Renal cortex interstitium (tissue), 11 donors: ENCODE data around the gene ITFG1. TPM values are rescaled to one million over a fixed set of nuclear protein-coding genes. Genes with fewer than 3 reads are reported as not detected.
"Not testable (repeated sequence)": the region's sequence is repeated elsewhere in the genome, so short reads cannot be mapped to it uniquely, and the experiment has no call there.

ENCODE experiments used
- DNase-seq, 11 donors: peaks; one replicate each; pipeline ENCODE4 v3.0.0-alpha.2; 2013; ENCODE audit warnings: low read depth in 9 of 11, low spot score in 4 of 11; ENCODE audit errors: extremely low read depth in 1 of 11
- polyA plus RNA-seq, 3 donors: library from polyadenylated mRNA; unstranded; fragments of 120-200 nt; gene quantifications; one replicate each; pipeline ENCODE4 v1.2.1, GENCODE V29; 2013; ENCODE audit not compliant: insufficient read length in 3 of 3

ITFG1 gene
- polyA plus RNA-seq, 3 donors: 98.9 to 129 (median 107) TPM

DNA sequence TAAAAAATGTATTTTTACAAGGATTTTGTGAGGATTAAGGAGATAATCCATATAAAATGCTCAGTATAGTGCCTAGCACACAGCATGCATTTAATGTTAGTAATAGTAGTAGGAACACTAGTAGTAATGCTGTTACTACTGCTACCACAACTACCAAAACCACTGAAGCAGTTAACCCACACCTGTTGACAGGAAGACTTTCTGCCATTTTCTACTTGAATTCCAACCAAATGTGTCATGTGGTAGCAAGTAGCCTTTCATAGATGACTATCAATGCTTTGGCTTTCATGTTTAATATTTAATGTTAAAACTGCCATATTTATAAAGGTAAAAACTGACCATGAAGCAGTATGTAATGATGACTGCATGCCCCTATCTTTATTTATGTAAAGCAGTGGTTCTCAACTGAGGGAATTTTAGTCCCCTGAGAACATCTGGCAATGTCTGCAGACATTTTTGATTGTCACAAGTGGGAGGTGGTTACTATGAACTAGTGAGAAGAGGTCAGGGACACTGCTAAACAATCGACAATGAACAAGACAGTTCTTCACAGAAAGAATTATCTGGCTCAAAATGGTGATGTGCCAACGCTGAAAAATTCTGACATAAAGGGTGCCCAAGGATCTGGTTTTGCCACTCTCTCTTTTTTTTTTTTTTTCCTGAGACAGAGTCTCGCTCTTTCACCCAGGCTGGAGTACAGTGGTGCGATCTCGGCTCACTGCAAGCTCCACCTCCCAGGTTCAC, 89.4 kb downstream of the ITFG1 start:
- no peak for DNase-seq

- DNase-seq: no peak
Measured at GRCh38 chr16:47370536-47370935, 90.3 kb downstream of the ITFG1 start.

- no peak for DNase-seq
Measured at GRCh38 chr16:47366228-47366627, 94.6 kb downstream of the ITFG1 start.

GRCh38 chr16:47363761-47364160, 97.1 kb downstream of the ITFG1 start:
- DNase-seq: no peak

GRCh38 chr16:47359478-47359877, 101.4 kb downstream of the ITFG1 start:
- DNase-seq: peak in 1 of 11 donors; percentile 3

- no peak for DNase-seq
Measured at GRCh38 chr16:47358816-47359215, 102.0 kb downstream of the ITFG1 start.

DNA sequence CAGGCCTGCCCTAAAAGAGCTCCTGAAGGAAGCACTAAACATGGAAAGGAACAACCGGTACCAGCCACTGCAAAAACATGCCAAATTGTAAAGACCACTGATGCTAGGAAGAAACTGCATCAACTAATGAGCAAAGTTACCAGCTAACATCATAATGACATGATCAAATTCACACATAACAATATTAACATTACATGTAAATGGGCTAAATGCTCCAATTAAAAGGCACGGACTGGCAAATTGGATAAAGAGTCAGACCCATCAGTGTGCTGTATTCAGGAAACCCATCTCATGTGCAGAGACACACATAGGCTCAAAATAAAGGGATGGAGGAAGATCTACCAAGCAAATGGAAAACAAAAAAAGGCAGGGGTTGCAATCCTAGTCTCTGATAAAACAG, 111.8 kb downstream of the ITFG1 start:
- DNase-seq: not testable (repeated sequence)

GRCh38 chr16:47347021-47347696, 113.7 kb downstream of the ITFG1 start:
- DNase-seq: not testable (repeated sequence)

GRCh38 chr16:47342055-47342454, 118.8 kb downstream of the ITFG1 start:
- DNase-seq: no peak

GRCh38 chr16:47330562-47330961, 130.3 kb downstream of the ITFG1 start:
- DNase-seq: not testable (repeated sequence)

GRCh38 chr16:47324309-47324708, 136.6 kb downstream of the ITFG1 start:
- not testable (repeated sequence) for DNase-seq

GRCh38 chr16:47323241-47323640, 137.6 kb downstream of the ITFG1 start:
- no peak for DNase-seq

DNA sequence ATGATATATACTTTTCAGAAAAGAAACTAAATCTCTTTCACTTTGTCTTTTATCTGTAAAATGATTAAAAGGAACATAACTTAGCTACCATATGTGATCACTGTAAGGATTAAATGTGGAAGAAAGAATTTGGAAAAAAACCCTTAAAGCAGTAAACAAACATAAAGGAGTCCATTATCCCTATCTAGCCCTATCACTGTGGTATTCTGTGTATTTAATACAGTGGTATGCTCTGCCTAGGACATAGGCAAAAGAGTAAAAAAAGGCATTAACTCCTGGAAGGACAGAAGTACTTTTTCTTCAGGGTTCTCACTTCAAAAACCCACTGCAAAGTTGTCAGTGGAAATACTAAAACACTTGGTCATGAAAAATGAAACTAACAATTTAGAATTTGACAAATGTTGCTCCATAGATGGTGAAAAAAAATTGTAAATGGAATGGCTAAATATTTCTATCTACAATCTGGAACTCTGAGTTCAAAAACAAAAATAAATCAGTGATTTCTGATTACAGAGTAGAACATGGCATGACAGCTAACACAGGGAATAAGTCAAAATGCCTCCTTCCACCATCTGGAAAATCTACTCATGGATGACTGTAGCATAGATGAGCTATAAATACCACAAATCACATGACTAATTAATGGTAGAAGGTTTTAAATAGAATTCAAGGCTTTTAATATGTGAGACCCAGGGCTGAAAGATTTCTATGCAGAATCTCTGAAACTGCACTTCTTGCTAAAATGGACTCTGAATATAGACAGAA, 140.1 kb downstream of the ITFG1 start:
- DNase-seq: no peak

DNA sequence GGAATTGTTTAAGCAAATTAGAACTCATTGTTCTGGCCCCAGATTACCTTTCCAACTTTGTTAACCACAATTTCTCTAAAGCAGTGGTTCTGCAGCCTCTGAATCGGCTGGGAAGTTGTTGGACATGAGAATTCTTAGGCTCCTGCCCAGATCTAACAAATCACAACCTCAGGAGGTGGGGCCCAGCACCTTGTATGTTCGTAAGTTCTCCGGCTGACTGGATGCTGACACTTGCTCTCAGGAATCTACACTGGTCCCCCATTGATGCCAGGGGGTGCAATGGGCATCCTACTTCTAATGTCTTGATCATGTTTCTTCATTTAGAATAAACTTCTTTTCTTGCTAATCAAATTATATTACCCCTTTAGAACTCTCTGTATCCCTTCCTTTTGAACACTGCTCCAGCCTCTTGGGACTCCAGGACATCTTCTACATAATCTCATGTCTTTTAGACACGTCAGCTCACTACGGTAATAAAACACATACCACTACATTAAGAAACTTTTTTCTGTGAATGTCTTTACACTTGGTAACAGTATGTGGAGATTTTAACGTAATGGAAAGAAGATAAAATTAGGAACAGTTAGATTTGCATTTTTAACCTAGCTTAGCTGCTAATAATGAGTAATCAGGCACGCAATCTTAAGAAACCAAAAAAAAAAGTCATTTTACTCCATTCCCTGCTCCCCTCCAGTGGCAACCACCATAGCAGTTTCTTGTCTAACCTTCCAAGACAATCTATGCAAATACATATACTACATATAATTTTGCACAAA, 143.2 kb downstream of the ITFG1 start:
- DNase-seq: no peak

DNA sequence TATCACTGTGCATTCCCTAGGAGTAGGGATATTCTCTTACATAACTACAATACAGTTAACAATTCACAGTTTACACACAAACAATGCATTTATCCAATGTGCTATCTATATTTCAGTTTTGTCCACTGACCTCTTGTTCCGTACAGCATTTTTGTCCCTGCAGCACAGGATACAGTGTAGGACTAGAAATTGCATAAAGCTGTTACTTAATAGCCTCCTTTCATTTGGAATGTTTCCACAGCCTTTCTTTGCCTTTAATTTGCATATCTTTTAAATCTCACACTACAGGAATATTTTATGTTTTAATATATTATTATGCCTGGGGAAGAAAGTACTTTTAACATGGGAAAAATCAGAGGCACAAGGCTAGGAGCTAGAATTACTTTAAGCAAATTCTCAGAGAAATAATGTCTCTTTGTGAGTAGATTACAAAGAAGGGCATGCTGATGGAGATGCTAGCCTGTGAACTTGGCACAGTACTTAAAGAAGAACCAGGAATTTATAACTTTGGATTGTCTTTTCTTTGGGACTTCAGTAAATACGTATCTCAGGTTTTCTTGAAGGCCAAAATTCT, 144.3 kb downstream of the ITFG1 start:
- peak in 1 of 11 donors; percentile 3 for DNase-seq

GRCh38 chr16:47311738-47312505, 148.9 kb downstream of the ITFG1 start:
- no peak for DNase-seq

GRCh38 chr16:47310792-47311211, 150.1 kb downstream of the ITFG1 start:
- no peak for DNase-seq
